T-helper 17 cell (primary cell): ENCODE data around the gene ITGA1. TPM values are rescaled to one million over a fixed set of nuclear protein-coding genes. Genes with fewer than 3 reads are reported as not detected.
"Not testable (repeated sequence)": the region's sequence is repeated elsewhere in the genome, so short reads cannot be mapped to it uniquely, and the experiment has no call there.

ENCODE experiments used
- ATAC-seq: fragments of 150-1000 bp; cut with Tn5 transposase; 2 replicates; pipeline ENCODE4 v1.10.0; 2021; ENCODE audit warnings: mild to moderate bottlenecking, moderate library complexity
- DNase-seq, 3 donors: peaks; one replicate each; pipeline versions ENCODE4 v3.0.0 to v3.0.0-alpha.2; 2020 to 2021
- H3K9me3 ChIP-seq: one replicate; pipeline ENCODE4 v1.7.0; 2013; ENCODE audit warnings: low read length, mild to moderate bottlenecking; ENCODE audit not compliant: control insufficient read depth, poor library complexity, severe bottlenecking
- H3K27ac Mint-ChIP-seq: one replicate; pipeline ENCODE4 v1.8.0; 2022; ENCODE audit warnings: mild to moderate bottlenecking, moderate library complexity, mixed read lengths
- H3K27me3 Mint-ChIP-seq: one replicate; pipeline ENCODE4 v1.8.0; 2022; ENCODE audit warnings: mixed read lengths
- H3K36me3 Mint-ChIP-seq: one replicate; pipeline ENCODE4 v1.8.0; 2022; ENCODE audit warnings: low read depth, mixed read lengths
- H3K4me1 Mint-ChIP-seq: one replicate; pipeline ENCODE4 v1.8.0; 2022; ENCODE audit warnings: mild to moderate bottlenecking, mixed read lengths
- H3K4me3 Mint-ChIP-seq: one replicate; pipeline ENCODE4 v1.8.0; 2022; ENCODE audit warnings: mild to moderate bottlenecking, moderate library complexity, mixed read lengths
- total RNA-seq, 4 donors: library from RNA in 2 of 4; stranded (reverse) in 2 of 4; gene quantifications; one replicate each; pipeline ENCODE4 v1.2.3 and lab custom pipeline; 2022 to 2026

Gene ITGA1
- total RNA-seq, 2 donors from 2014 or later: 4.0 to 4.3 TPM

DNA sequence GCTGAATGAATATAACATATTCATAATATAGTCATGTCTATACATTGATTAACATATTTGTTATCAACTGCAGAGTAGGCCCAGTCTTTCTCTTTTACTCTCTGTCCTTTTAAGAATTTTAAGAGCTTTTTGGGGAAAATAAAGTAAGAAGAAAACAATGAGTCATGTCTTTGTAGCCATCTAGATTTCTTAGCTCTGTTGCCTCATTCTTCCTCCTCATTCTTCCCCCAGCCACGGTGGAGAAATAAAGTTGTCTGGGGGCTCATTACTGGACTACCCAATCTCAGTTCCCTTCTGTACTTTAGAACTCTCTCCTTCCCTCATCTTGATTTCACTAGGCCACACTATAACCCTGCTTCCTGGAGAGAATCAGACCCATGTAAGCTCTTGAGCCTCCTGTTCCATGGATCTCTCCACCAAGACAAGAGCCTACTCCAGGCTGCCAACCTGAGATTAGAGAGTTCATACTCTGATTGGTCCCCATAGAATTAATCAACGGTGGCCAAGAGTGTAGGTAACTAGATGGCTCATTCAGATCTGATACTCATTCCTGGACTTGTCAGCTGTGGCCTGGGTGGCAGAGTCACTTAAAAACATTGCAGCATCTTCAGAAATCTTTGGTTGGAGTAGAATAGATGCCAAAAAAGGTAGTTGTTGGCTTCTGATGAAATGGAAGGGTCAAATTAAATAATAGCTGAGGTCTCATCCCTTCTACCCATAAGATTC, 44.2 kb downstream of the ITGA1 start:
- DNase-seq (no peak), ATAC-seq (no peak)
- Mint-ChIP-seq H3K27me3 (no peaks in the 10 kb centered on the region), H3K36me3 (no peaks in the 10 kb centered on the region), H3K4me1 (no peaks in the 10 kb centered on the region), H3K4me3 (no peak overlapping the region), H3K27ac (no peak overlapping the region)
- H3K9me3 ChIP-seq: no peaks in the 10 kb centered on the region

DNA sequence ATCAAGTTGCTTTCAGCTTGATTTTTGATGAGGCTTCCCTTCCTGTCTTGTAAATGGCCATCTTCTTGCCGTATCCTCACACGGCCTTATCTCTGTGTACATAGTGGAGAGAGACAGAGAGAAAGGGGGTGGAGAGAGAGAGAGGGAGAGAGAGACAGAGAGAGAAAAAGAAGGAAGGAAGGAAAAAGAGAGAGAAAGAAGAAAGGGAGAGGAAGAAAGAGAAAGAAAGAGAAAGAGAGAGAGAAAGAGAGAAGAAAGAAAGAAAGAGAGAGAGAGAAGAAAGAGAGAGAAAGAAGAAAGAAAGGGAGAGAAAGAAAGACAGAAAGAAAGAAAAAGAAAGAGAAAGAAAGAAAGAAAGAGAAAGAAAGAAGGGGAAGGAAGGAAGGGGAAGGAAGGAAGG, 46.6 kb downstream of the ITGA1 start:
- no peak for ATAC-seq
- no peaks in the 10 kb centered on the region for H3K9me3 ChIP-seq

DNA sequence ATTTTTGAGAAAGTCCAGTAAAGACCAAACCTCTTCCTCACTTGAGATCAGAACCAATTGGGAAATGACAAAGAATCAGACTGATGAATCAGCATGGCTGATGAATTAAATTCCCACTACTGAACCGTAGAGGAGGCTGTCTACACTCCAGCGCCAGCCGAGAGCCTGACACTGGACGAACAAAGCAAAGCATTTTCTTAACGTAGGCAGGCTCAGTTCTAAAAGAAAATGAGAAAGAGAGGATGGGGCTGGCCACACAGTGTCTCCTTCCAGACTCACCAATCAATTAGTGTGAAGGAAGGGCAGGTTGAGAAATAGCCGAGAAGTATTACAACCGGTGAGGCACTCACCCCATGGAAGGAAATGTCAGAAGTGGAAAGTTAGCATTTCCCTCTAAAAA, 49.4 kb downstream of the ITGA1 start:
- Mint-ChIP-seq H3K27ac (no peak overlapping the region), H3K4me1 (peaks cover 2% of the 10 kb centered on the region)

More for the DNA sequence above, 46.6 kb downstream of the ITGA1 start:
- no peaks in the 10 kb centered on the region for H3K27me3 Mint-ChIP-seq
- no peaks in the 10 kb centered on the region for H3K36me3 Mint-ChIP-seq
- no peaks in the 10 kb centered on the region for H3K4me1 Mint-ChIP-seq
- DNase-seq: no peak
- H3K4me3 Mint-ChIP-seq: no peak overlapping the region
- no peak overlapping the region for H3K27ac Mint-ChIP-seq

DNA sequence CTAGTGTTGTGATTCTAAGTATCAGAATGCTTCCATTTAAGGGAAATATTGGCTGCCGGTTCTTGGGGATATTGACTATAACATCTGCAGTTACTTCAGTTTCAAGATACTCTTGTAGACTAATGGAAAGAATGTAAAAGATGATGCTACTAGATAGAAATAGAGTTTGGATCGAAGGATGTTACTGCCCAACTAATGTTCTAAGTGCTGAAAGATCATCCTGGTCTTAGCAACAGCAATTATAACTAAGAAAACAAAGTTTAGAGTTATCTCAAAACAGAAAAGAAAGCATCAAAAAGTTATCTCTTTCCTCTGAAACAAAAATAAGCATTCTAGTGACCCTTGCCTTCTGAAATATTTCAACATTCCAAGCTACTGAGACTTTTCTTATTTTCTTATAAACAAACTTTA, 49.9 kb downstream of the ITGA1 start:
- H3K27ac Mint-ChIP-seq: no peak overlapping the region
- H3K4me3 Mint-ChIP-seq: no peak overlapping the region
- no peaks in the 10 kb centered on the region for H3K27me3 Mint-ChIP-seq
- ATAC-seq: no peak
- H3K9me3 ChIP-seq: no peaks in the 10 kb centered on the region
- no peak for DNase-seq
- H3K36me3 Mint-ChIP-seq: no peaks in the 10 kb centered on the region
- peaks cover 2% of the 10 kb centered on the region for H3K4me1 Mint-ChIP-seq

More for the DNA sequence above, 49.4 kb downstream of the ITGA1 start:
- ATAC-seq (no peak), DNase-seq (no peak)
- H3K9me3 ChIP-seq: no peaks in the 10 kb centered on the region
- Mint-ChIP-seq H3K27me3 (no peaks in the 10 kb centered on the region), H3K36me3 (no peaks in the 10 kb centered on the region), H3K4me3 (no peak overlapping the region)

DNA sequence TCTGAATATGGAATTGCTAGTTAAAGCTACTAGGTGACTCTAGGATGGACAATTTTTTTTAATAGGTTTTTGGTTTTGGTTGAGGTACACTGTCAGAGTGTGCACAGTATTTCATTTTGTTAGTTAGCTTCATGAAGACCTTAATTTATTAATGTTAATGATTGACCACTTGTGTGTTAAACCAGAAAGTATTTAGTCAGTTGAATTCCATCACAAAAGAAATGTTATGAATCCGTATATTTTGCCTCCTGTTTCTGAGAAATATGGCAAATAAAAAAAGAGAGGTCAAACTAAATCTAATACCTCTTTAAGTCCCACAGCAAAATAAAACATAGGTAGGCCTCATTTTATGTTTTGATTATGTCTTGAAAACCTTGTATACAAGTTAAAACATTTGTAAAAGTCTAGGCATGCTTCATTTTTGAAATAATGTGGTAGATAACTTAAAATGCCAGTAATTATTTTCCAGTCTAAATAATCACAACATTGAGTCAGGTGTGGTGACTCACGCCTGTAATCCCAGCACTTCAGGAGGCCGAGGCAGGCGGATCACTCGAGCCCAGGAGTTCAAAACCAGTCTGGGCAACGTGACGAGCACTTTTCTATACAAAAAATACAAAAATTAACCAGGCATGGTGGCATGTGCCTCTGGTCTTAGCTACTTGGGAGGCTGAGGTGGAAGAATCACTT, 50.8 kb downstream of the ITGA1 start:
- Mint-ChIP-seq H3K4me1 (peaks cover 2% of the 10 kb centered on the region), H3K27me3 (no peaks in the 10 kb centered on the region), H3K27ac (no peak overlapping the region), H3K4me3 (no peak overlapping the region), H3K36me3 (no peaks in the 10 kb centered on the region)
- DNase-seq (no peak), ATAC-seq (no peak)
- no peaks in the 10 kb centered on the region for H3K9me3 ChIP-seq

DNA sequence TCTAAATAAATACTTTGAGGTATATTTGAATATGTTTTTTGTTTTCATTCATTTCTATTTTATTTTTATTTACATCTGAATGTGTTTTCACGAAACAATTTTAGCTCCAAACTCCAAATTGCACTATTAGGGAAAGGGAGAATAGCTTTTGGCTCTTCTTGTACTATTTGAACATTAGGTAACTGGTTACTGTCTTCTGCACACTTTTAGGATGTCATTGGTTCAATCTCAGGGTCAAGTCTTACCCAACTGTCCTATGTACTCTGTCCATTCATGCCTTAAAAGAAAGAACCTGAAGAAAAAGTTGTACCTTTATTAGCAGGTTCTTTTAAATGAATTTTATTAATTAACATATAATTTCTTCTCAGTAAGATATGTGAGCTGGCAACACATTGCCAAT, 51.6 kb downstream of the ITGA1 start:
- DNase-seq: no peak
- no peak overlapping the region for H3K4me3 Mint-ChIP-seq
- no peaks in the 10 kb centered on the region for H3K27me3 Mint-ChIP-seq
- peaks cover 2% of the 10 kb centered on the region for H3K4me1 Mint-ChIP-seq
- no peaks in the 10 kb centered on the region for H3K9me3 ChIP-seq
- no peak overlapping the region for H3K27ac Mint-ChIP-seq
- H3K36me3 Mint-ChIP-seq: no peaks in the 10 kb centered on the region
- ATAC-seq: no peak

DNA sequence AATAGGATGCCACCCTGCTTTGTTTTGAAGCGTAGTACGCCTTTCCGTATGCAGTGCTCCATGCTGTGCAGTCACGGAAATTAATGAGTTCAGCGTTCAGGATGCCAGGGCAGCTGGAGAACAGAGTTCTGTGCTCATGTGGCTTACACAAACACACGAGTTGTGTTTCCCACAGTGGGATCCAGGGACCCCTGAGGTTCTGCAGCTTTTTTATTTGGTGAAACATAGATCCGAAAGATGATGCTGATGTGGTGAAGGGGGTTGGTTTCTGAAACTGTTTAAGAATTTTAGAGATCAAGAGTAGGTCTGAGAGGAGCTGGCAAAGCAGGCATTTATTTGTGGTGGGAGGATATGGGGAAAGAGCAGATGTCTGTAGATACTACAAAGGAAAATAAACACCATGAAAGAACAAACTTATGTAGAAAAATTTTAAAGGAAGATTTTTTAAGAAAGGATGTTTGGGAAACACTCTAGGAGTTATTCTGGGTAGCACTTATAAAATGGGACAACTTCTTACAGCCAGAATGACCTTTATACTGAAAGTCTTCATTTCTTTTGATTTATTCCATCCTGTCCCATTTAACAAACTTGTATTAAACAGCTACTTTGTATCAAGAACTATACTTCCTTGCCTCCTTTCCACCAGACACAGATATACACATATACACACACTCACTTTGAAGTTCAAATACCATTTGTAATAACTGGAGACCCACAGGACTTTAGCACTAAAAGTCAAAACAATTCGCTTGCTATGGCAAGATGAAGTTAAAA, 52.7 kb downstream of the ITGA1 start:
- no peak for ATAC-seq
- Mint-ChIP-seq H3K27ac (no peak overlapping the region), H3K4me3 (no peak overlapping the region), H3K27me3 (no peaks in the 10 kb centered on the region), H3K36me3 (no peaks in the 10 kb centered on the region), H3K4me1 (peaks cover 2% of the 10 kb centered on the region)
- no peak for DNase-seq
- no peaks in the 10 kb centered on the region for H3K9me3 ChIP-seq

DNA sequence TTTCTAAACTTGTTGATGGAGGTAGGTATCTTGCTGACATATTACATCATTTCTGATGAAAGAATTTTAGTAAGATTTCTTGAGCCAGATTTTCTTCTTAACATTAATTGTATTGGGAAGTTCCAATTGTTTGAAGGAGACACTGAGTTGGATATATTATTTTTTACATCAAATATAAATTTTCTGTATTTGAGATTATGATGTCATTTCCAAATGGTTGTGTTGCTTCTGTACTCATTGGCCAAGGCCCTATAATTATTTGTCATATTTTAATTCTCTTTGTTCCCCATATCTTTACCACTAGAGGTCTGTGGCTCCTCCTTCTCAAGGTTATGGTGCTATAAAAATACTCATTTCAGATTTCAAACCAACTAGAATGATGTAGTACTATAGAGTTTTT, 53.4 kb downstream of the ITGA1 start:
- no peak overlapping the region for H3K4me3 Mint-ChIP-seq
- H3K9me3 ChIP-seq: no peaks in the 10 kb centered on the region
- no peaks in the 10 kb centered on the region for H3K27me3 Mint-ChIP-seq
- DNase-seq: no peak
- no peaks in the 10 kb centered on the region for H3K36me3 Mint-ChIP-seq
- no peak for ATAC-seq
- no peak overlapping the region for H3K27ac Mint-ChIP-seq
- peaks cover 2% of the 10 kb centered on the region for H3K4me1 Mint-ChIP-seq

DNA sequence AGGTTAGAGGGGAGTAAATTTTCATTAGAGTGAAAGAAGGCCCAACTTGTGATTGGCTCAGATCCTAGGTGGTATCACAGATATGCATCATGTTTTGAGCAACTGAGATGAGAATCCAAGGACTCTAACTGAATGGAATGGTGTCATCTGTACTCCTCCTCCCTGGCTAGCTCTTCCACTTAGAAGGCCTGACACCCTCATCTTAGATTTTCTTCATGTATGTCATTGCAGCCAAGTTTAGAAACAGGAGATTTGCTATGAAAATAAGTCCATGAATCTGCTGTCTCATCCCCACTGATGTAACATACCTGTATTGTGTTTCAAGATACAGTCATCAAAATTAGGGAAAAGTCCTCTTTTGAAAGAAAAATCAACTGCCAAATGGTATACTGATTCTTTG, 54.4 kb downstream of the ITGA1 start:
- no peak for DNase-seq
- no peaks in the 10 kb centered on the region for H3K36me3 Mint-ChIP-seq
- H3K4me1 Mint-ChIP-seq: peaks cover 2% of the 10 kb centered on the region
- H3K27me3 Mint-ChIP-seq: no peaks in the 10 kb centered on the region
- H3K9me3 ChIP-seq: no peaks in the 10 kb centered on the region
- no peak overlapping the region for H3K4me3 Mint-ChIP-seq
- ATAC-seq: no peak
- H3K27ac Mint-ChIP-seq: no peak overlapping the region

DNA sequence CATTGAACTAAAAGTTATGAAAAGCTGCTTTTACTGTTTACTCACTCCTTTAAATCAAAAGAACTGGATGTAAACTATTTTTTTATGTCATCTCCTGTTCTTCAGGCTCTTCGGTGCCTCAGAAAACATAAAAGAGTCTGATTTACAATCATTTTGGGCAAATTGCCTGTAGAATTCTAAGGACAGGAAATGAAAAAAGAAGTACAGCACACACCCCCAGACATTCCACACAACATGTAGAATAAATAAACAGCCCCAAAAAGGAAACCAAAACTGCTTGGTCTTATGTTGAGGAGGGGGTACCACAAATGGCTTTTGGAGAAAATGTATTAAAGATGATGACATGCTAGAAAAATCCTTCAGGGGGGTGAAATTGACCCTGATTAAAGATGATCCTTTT, 57.2 kb downstream of the ITGA1 start:
- H3K27me3 Mint-ChIP-seq: no peaks in the 10 kb centered on the region
- no peak overlapping the region for H3K27ac Mint-ChIP-seq
- ATAC-seq: no peak
- no peak for DNase-seq
- H3K36me3 Mint-ChIP-seq: no peaks in the 10 kb centered on the region
- H3K9me3 ChIP-seq: no peaks in the 10 kb centered on the region
- peaks cover 2% of the 10 kb centered on the region for H3K4me1 Mint-ChIP-seq
- H3K4me3 Mint-ChIP-seq: no peak overlapping the region

DNA sequence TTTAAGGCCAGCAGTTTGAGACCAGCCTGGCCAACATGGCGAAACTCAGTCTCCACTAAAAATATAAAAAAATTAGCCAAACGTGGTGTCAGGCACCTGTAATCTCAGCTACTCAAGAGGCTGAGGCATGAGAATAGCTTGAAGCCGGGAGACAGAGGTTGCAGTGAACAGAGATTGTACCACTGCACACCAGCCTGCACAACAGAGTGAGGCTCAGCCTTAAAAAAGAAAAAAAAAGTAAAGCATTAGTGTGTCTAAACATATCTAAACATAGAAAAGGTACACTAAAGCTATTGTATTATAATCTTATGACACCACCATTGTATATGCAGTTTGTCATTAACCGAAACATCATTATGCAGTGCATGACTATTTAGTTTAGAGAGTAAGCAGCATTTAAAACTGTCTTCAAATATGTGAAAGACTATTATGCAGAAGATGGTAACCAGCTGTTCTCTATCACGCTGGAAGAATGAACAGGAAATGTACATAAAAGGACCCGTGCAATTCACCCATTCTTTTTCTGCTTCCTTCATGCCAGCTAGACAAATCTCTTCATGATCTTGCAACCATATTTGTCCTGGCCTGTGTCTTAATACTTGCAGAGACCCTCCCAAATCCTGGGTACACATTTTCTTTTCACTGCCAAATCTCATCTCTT, 58.6 kb downstream of the ITGA1 start:
- Mint-ChIP-seq H3K4me3 (no peak overlapping the region), H3K27ac (no peak overlapping the region), H3K4me1 (no peaks in the 10 kb centered on the region), H3K27me3 (no peaks in the 10 kb centered on the region), H3K36me3 (no peaks in the 10 kb centered on the region)
- ATAC-seq (no peak), DNase-seq (no peak)
- no peaks in the 10 kb centered on the region for H3K9me3 ChIP-seq

DNA sequence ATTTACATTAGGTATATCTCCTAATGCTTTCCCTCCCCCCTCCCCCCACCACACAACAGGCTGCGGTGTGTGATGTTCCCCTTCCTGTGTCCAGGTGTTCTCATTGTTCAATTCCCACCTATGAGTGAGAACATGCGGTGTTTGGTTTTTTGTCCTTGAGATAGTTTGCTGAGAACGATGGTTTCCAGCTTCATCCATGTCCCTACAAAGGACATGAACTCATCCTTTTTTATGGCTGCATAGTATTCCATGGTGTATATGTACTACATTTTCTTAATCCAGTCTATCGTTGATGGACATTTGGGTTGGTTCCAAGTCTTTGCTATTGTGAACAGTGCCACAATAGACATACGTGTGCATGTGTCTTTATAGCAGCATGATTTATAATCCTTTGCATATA, 61.0 kb downstream of the ITGA1 start:
- not testable (repeated sequence) for H3K27me3 Mint-ChIP-seq, H3K4me1 Mint-ChIP-seq, DNase-seq, H3K27ac Mint-ChIP-seq, ATAC-seq, H3K9me3 ChIP-seq, H3K36me3 Mint-ChIP-seq, H3K4me3 Mint-ChIP-seq

DNA sequence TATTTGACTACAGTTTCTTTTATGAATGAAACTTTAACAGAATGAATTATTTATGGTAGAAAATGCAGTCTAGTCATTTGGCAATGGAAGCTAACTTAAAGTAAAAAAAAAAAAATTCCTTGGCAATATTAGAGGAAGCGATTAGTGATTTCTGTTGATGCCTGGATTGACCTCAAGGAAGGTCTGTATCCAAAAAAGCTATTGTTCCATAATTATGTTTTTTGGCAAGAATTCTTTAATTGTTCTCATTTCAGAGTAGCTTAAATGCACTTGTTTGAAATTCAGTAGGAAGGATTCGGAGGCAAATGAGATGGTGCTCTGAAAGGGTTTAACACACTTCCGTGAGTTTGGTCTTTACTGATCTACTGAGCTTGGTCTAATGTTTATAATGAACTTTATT, 61.8 kb downstream of the ITGA1 start:
- Mint-ChIP-seq H3K27me3 (no peaks in the 10 kb centered on the region), H3K27ac (no peak overlapping the region), H3K4me3 (no peak overlapping the region), H3K4me1 (no peaks in the 10 kb centered on the region), H3K36me3 (no peaks in the 10 kb centered on the region)
- no peak for ATAC-seq
- no peaks in the 10 kb centered on the region for H3K9me3 ChIP-seq
- DNase-seq: no peak
